K562 (cell line): Measurements from ENCODE around the gene PATJ. TPM values are rescaled to one million over a fixed set of nuclear protein-coding genes. Genes with fewer than 3 reads are reported as not detected.
A peak's percentile ranks its signal among the peaks of the same experiment; 100 is the strongest.

ENCODE experiments used
- ATAC-seq: fragments of 200-7000 bp; cut with Tn5 transposase; 3 replicates; pipeline ENCODE4 v1.9.1; 2020; ENCODE audit warnings: moderate library complexity
- BruUV-seq: library from RNA; stranded (reverse); fragments of 400-500 nt; replicated peaks from 2 replicates; lab custom pipeline; 2021; lab: Mats Ljungman, UMichigan
- CTCF ChIA-PET: fragments of 300-600 bp; formaldehyde crosslinking; extraction: SDS; loops from one replicate; lab custom pipeline; 2021; ENCODE audit warnings: low intra/inter-chr PET ratio; lab: Yijun Ruan, JAX
- POLR2A ChIA-PET: fragments of 300-600, 350-650 bp; sonication (Branson Sonifier 250); formaldehyde crosslinking; extraction: SDS; loops from one replicate; lab custom pipeline; 2021; ENCODE audit warnings: antibody characterized with exemption, inconsistent platforms; lab: Yijun Ruan, JAX
- DNase-seq, 4 experiments: peaks; one replicate each; pipeline versions ENCODE4 v3.0.0 to v3.0.0-alpha.2; 2011 to 2018; ENCODE audit warnings: low spot score in 3 of 4, mixed read lengths in 3 of 4; ENCODE audit errors: extremely low read depth in 1 of 4
- FAIRE-seq: peaks from 2 replicates; lab custom pipeline; 2011; peaks lifted over from hg19 to GRCh38; lab: Jason Lieb, UNC
- H2AFZ ChIP-seq: 2 replicates; pipeline ENCODE4 v1.6.0; 2011; ENCODE audit warnings: low read depth, low read length, control low read depth, inconsistent platforms
- H3K27ac ChIP-seq: fragments of 200-600 bp; 3 replicates; pipeline ENCODE4 v1.8.0; 2011; ENCODE audit warnings: low read depth, mild to moderate bottlenecking, control low read depth, inconsistent platforms, low read length, moderate library complexity, mixed read lengths; ENCODE audit errors: extremely low read depth
- H3K27me3 ChIP-seq, 2 experiments: fragments of 300-600 bp in 1 of 2; 2 replicates in 1 of 2; 3 replicates in 1 of 2; pipeline versions ENCODE4 v1.6.0 to v1.8.0; 2011; ENCODE audit warnings: inconsistent platforms in 2 of 2, low read length in 2 of 2, mild to moderate bottlenecking in 1 of 2, mixed read lengths in 1 of 2, moderate library complexity in 1 of 2; ENCODE audit not compliant: control insufficient read depth in 2 of 2, insufficient read depth in 2 of 2
- H3K36me3 ChIP-seq: fragments of 300-600 bp; 3 replicates; pipeline ENCODE4 v1.8.0; 2011; ENCODE audit warnings: mild to moderate bottlenecking, low read length, inconsistent platforms; ENCODE audit not compliant: control insufficient read depth, insufficient read depth
- H3K4me1 ChIP-seq, 2 experiments: fragments of 200-600 bp in 1 of 2; replicated peaks in 1 of 2; 2 replicates in 1 of 2; 3 replicates in 1 of 2; pipeline versions ENCODE4 v1.5.1 to v1.8.0; 2011; ENCODE audit warnings: inconsistent platforms in 2 of 2, low read length in 2 of 2, mild to moderate bottlenecking in 1 of 2, mixed read lengths in 1 of 2, moderate library complexity in 1 of 2; ENCODE audit not compliant: control insufficient read depth in 2 of 2, insufficient read depth in 2 of 2
- H3K4me2 ChIP-seq: 2 replicates; pipeline ENCODE4 v1.6.1; 2011; ENCODE audit warnings: low read length, control low read depth, inconsistent platforms, mixed read lengths; ENCODE audit not compliant: insufficient read depth
- H3K4me3 ChIP-seq: fragments of 200-600 bp; sonication (generic), shearing (Covaris generic); 2 replicates; pipeline ENCODE4 v1.5.1; 2016; ENCODE audit warnings: control low read depth, inconsistent platforms
- H3K79me2 ChIP-seq: fragments of 200-600 bp; 3 replicates; pipeline ENCODE4 v1.8.0; 2011; ENCODE audit warnings: low read length, inconsistent platforms; ENCODE audit not compliant: control insufficient read depth, insufficient read depth
- H3K9ac ChIP-seq, 2 experiments: 2 replicates each; pipeline versions ENCODE4 v1.6.0 to v1.6.1; 2011; ENCODE audit warnings: low read depth in 2 of 2, low read length in 2 of 2, control low read depth in 1 of 2, inconsistent platforms in 1 of 2, mild to moderate bottlenecking in 1 of 2, mixed read lengths in 1 of 2; ENCODE audit not compliant: insufficient read depth in 1 of 2
- H3K9me1 ChIP-seq: one replicate; pipeline ENCODE4 v1.6.0; 2011; ENCODE audit warnings: inconsistent platforms, mild to moderate bottlenecking, low read length, moderate library complexity; ENCODE audit not compliant: control insufficient read depth, insufficient read depth
- H3K9me3 ChIP-seq: replicated peaks from 2 replicates; pipeline ENCODE4 v1.5.1; 2011; ENCODE audit warnings: low read depth, low read length, inconsistent platforms; ENCODE audit not compliant: control insufficient read depth, insufficient read depth
- H4K20me1 ChIP-seq: replicated peaks from 2 replicates; pipeline ENCODE4 v1.6.1; 2011; ENCODE audit warnings: low read length, inconsistent platforms, mixed read lengths; ENCODE audit not compliant: control insufficient read depth, insufficient read depth
- CBX3 ChIP-seq, 2 experiments: IDR thresholded peaks; 1 replicate in 1 of 2; 2 replicates in 1 of 2; pipeline ENCODE4 v1.6.1; 2012; ENCODE audit warnings: inconsistent platforms in 2 of 2, low read length in 2 of 2, borderline replicate concordance in 1 of 2, control low read depth in 1 of 2
- CBX5 ChIP-seq: IDR thresholded peaks from 2 replicates; pipeline ENCODE4 v1.6.1; 2014; ENCODE audit warnings: low read depth, borderline replicate concordance
- CCAR2 ChIP-seq: fragments of 200-400 bp; formaldehyde crosslinking; IDR thresholded peaks from 2 replicates; pipeline ENCODE4 v1.6.1; 2017; ENCODE audit warnings: mild to moderate bottlenecking, low read depth, low read length
- CCNT2 ChIP-seq: IDR thresholded peaks from 2 replicates; pipeline ENCODE4 v1.6.1; 2011; ENCODE audit warnings: borderline replicate concordance, low read depth, mild to moderate bottlenecking, moderate library complexity, mixed read lengths, low read length; ENCODE audit not compliant: insufficient read length; ENCODE audit errors: extremely low read depth
- ELF1 ChIP-seq: fragments of 200-800 bp; sonication (Bioruptor generic); IDR thresholded peaks from 2 replicates; pipeline ENCODE4 v1.6.1; 2016; ENCODE audit warnings: missing genetic modification characterization, missing compliant biosample characterization
- KLF1 ChIP-seq: fragments of 450-650 bp; IDR thresholded peaks from 2 replicates; pipeline ENCODE4 v1.6.1; 2016; ENCODE audit warnings: missing genetic modification characterization, missing compliant biosample characterization
- LCOR ChIP-seq: sonication (generic); formaldehyde crosslinking; IDR thresholded peaks from 2 replicates; pipeline ENCODE4 v1.8.0; 2022; ENCODE audit warnings: mild to moderate bottlenecking, missing genetic modification reagents
- PHTF2 ChIP-seq: fragments of 250-450 bp; sonication (Bioruptor Pico); IDR thresholded peaks from 2 replicates; pipeline ENCODE4 v1.5.0; 2021; ENCODE audit warnings: mild to moderate bottlenecking
- POLR3A ChIP-seq: IDR thresholded peaks from 2 replicates; pipeline ENCODE4 v1.6.1; 2011; ENCODE audit warnings: borderline replicate concordance, mild to moderate bottlenecking, moderate library complexity; ENCODE audit not compliant: insufficient read length, insufficient read depth; ENCODE audit errors: extremely low read depth
- RAD51 ChIP-seq: fragments of 450-650 bp; IDR thresholded peaks from 2 replicates; pipeline ENCODE4 v1.7.1; 2016; ENCODE audit warnings: low read depth, mild to moderate bottlenecking, borderline replicate concordance
- SOX6 ChIP-seq: fragments of 450-650 bp; IDR thresholded peaks from 2 replicates; pipeline ENCODE4 v1.6.1; 2014; ENCODE audit warnings: mild to moderate bottlenecking
- TGIF2 ChIP-seq: sonication (generic); formaldehyde crosslinking; IDR thresholded peaks from 2 replicates; pipeline ENCODE4 v1.8.1; 2022; ENCODE audit warnings: mild to moderate bottlenecking, missing genetic modification reagents, moderate library complexity
- THRA ChIP-seq: fragments of 450-650 bp; IDR thresholded peaks from 2 replicates; pipeline ENCODE4 v1.6.1; 2017; ENCODE audit warnings: mild to moderate bottlenecking, moderate library complexity
- ZNF311 ChIP-seq: fragments of 250-450 bp; sonication (Bioruptor Pico); IDR thresholded peaks from 2 replicates; pipeline ENCODE4 v1.4.0; 2020; ENCODE audit warnings: mild to moderate bottlenecking, moderate library complexity
- ZNF589 ChIP-seq: fragments of 200-800 bp; sonication (Bioruptor generic); IDR thresholded peaks from 2 replicates; pipeline ENCODE4 v1.6.1; 2016; ENCODE audit warnings: low read depth, missing genetic modification characterization, missing compliant biosample characterization
- ZNF644 ChIP-seq: fragments of 200-800 bp; sonication (Bioruptor generic); IDR thresholded peaks from 2 replicates; pipeline ENCODE4 v1.6.1; 2016; ENCODE audit warnings: low read depth, missing genetic modification characterization, missing compliant biosample characterization
- WGBS: fragments of 100-300 bp; shearing (Covaris generic); methylation state at CpG from one replicate; pipeline ENCODE4 v1.1.6; 2016; ENCODE audit warnings: low coverage, mixed read lengths; ENCODE audit not compliant: insufficient coverage; ENCODE audit errors: missing lambda C conversion rate; 5-methylcytosine and 5-hydroxymethylcytosine counted together
- in situ Hi-C: fragments of 300-500 bp; cut with MboI; formaldehyde crosslinking; loops from 4 replicates; pipeline ENCODE4 v1.15.0; 2018; ENCODE audit warnings: inconsistent platforms, mixed read lengths
- intact Hi-C: fragments of 100-400 bp; cut with micrococcal nuclease; formaldehyde crosslinking; loops from 2 replicates; pipeline ENCODE4 v1.14.2; 2022
- polyA plus RNA-seq, 8 experiments: library from polyadenylated mRNA; depleted of rRNA in 4 of 8; stranded (reverse) in 5 of 8; unstranded in 3 of 8; fragments of >200 nt; fragmentation: Nextera tagmentation in 2 of 8; fragmentation: Illumina TruSeq in 1 of 8; extraction: Ambion mirVana in 2 of 8; extraction: Trizol in 1 of 8; gene quantifications; 2 replicates each; pipeline versions ENCODE4 v1.2.1 to v1.2.3, GENCODE V29; 2011 to 2014; ENCODE audit warnings: inconsistent platforms in 1 of 8, missing spikeins in 1 of 8
- total RNA-seq, 7 experiments: library from RNA; depleted of rRNA in 6 of 7; stranded (reverse); fragments of >200 nt in 6 of 7; fragmentation: Illumina TruSeq in 2 of 7; extraction: Trizol in 2 of 7; gene quantifications; 2 replicates each; pipeline versions ENCODE4 v1.2.1 to v1.2.3, GENCODE V29; 2011 to 2021; ENCODE audit warnings: low replicate concordance in 1 of 7

PATJ gene
- total and polyA plus RNA-seq, 9 of the 15 experiments (the other 6 are each of a cell fraction or from before 2014, with no cell fraction given), result 0.22 TPM; not detected in 8

GRCh38 chr1:62210960-62211359 is 468.7 kb downstream of the PATJ start:
- intact Hi-C loops (no loop called here), in situ Hi-C loops (no loop called here)
- Histone ChIP-seq H3K9me3 (no peaks in the 10 kb centered on the region), H3K4me1 (no peaks in the 10 kb centered on the region), H3K4me3 (no peak overlapping the region), H3K4me2 (no peak overlapping the region), H3K9me1 (no peaks in the 10 kb centered on the region), H4K20me1 (no peaks in the 10 kb centered on the region), H3K79me2 (no peaks in the 10 kb centered on the region), H3K27me3 (no peaks in the 10 kb centered on the region), H3K27ac (no peak overlapping the region), H3K9ac (no peak overlapping the region), H2AFZ (no peak overlapping the region), H3K36me3 (no peaks in the 10 kb centered on the region)
- no peak for FAIRE-seq
- ChIA-PET POLR2A (no interaction called here), CTCF (no interaction called here)
- TF ChIP-seq POLR3A (no peak), RAD51 (no peak), CBX3 (IDR thresholded peaks at IDR 0.05; ENCODE audit: borderline replicate concordance in 1 of 2, low read length in 2 of 2) (peak in 1 of 2 experiments; percentile 85; a peak in 2 of 3 replicates), CBX5 (peak; percentile 88), ELF1 (no peak)
- WGBS, result 0% methylated on average over 1 of the region's 1 CpG
- DNase-seq, result no peak
- ATAC-seq, result no peak
- no TSS peak for BruUV-seq

- DNase-seq (no peak), FAIRE-seq (no peak), ATAC-seq (no peak)
- Histone ChIP-seq H3K4me1 (no peaks in the 10 kb centered on the region), H3K9me1 (no peaks in the 10 kb centered on the region), H3K27ac (no peak overlapping the region), H3K36me3 (no peaks in the 10 kb centered on the region), H2AFZ (no peak overlapping the region), H3K4me2 (no peak overlapping the region), H4K20me1 (no peaks in the 10 kb centered on the region), H3K79me2 (no peaks in the 10 kb centered on the region), H3K9ac (no peak overlapping the region), H3K27me3 (no peaks in the 10 kb centered on the region), H3K9me3 (no peaks in the 10 kb centered on the region), H3K4me3 (no peak overlapping the region)
- 3% methylated on average over 6 of the region's 6 CpGs for WGBS
- in situ Hi-C loops, result no loop called here
- ChIA-PET POLR2A (no interaction called here), CTCF (no interaction called here)
- no TSS peak for BruUV-seq
- intact Hi-C loops, result no loop called here
- TF ChIP-seq ZNF644 (tag) (no peak), PHTF2 (CRISPR knock-in tag) (no peak), KLF1 (tag) (no peak), LCOR (CRISPR knock-in tag) (no peak), CCNT2 (no peak), ZNF311 (CRISPR knock-in tag) (no peak), SOX6 (no peak), THRA (no peak), ZNF589 (no peak), TGIF2 (CRISPR knock-in tag) (no peak), CCAR2 (no peak)
These were observed 470.1 kb downstream of the PATJ start for GRCh38 chr1:62212411-62212810.
